ENCODE data around the gene PRSS3.
"Not testable (repeated sequence)": the region's sequence is repeated elsewhere in the genome, so short reads cannot be mapped to it uniquely, and the experiment has no call there.

GRCh38 chr9:33763709-33764108, 31.7 kb upstream of the PRSS3 start:
- TF ChIP-seq, protein P1, sequence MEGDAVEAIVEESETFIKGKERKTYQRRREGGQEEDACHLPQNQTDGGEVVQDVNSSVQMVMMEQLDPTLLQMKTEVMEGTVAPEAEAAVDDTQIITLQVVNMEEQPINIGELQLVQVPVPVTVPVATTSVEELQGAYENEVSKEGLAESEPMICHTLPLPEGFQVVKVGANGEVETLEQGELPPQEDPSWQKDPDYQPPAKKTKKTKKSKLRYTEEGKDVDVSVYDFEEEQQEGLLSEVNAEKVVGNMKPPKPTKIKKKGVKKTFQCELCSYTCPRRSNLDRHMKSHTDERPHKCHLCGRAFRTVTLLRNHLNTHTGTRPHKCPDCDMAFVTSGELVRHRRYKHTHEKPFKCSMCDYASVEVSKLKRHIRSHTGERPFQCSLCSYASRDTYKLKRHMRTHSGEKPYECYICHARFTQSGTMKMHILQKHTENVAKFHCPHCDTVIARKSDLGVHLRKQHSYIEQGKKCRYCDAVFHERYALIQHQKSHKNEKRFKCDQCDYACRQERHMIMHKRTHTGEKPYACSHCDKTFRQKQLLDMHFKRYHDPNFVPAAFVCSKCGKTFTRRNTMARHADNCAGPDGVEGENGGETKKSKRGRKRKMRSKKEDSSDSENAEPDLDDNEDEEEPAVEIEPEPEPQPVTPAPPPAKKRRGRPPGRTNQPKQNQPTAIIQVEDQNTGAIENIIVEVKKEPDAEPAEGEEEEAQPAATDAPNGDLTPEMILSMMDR (IDR thresholded peaks at IDR 0.05), result not testable (repeated sequence)
- not testable (repeated sequence) for TF ChIP-seq POLR2A (IDR thresholded peaks at IDR 0.05)

Data from breast epithelium (tissue), 3 donors.